GM18907 (cell line): ENCODE results near the gene ATG5.
"Not testable (repeated sequence)": the region's sequence is repeated elsewhere in the genome, so short reads cannot be mapped to it uniquely, and the experiment has no call there.

Source experiments
- ATAC-seq: cut with Tn5 transposase; IDR thresholded peaks from one replicate; pipeline ENCODE4 v1.9.1; 2021; ENCODE audit warnings: mild to moderate bottlenecking, moderate library complexity; ENCODE audit not compliant: unreplicated experiment

Gene ATG5

DNA sequence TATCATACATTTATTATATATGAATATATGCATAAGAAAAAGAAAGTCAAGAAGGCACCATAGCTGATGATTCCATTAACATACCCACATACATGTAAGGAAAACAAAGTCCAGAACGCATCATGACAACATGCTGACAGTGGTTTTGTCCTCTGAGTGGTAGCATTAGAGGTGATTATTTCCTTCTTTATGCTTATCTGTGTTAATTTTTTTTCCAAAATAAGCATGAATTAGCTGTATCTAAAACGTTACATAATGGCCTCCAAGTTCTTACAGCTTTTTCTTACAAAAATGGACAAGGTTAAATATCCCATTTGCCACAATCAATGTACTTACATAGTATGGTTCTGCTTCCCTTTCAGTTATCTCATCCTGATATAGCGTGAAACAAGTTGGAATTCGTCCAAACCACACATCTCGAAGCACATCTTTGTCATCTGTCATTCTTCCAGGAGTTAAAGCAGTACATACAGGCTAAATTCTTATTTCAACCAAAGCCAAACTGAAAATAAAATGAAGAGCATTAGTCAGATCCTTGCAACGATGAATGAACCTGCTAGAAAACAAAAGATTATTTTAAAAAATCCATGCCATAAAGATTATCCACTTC is 9.7 kb downstream of the ATG5 start:
- ATAC-seq: no peak

DNA sequence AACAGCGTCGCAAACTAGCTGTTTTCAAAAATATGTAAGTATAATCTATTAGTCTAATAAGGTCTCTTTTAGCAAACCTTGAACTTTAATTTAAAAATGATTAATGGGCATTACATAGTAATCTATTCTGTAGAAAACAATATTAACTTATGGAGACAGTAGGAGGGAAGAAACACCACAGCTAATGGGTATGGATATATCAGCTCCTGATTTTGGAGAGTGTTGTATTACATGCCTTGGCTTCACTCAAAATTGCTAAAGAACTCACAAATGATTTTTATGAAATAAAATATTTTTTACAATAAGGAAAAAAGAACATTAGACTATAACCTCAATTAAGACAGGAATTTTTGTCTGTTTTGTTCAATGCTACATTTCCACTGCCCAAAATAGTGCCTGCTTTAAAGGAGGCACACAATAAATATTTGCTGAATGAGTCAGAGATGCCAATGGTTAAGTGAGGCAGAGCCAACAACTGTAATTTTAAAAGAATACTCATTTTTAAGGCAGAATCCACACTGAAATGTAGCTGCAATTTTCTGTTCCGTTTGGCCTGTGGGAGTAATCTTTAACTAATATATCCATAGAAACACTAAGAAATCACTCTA is 15.7 kb downstream of the ATG5 start:
- ATAC-seq: no peak

DNA sequence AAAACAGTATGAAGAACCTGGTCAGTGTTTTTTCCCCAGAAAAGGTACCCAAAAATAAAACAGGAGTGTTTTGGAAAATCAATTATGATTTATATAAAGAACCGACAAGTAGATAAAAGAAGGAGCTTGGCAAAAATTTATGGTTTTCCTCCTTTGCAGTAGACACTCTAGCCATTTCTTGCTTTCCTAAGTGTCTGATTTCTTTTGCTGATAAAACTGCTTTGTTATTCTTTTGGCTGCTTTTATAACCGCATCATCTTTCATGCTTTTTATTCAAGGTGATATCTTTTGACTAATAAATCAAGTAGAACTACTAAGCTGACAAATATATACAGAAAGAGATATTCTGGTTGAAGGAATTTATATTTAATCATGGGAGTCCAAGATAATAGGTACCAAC is 16.6 kb downstream of the ATG5 start:
- no peak for ATAC-seq

DNA sequence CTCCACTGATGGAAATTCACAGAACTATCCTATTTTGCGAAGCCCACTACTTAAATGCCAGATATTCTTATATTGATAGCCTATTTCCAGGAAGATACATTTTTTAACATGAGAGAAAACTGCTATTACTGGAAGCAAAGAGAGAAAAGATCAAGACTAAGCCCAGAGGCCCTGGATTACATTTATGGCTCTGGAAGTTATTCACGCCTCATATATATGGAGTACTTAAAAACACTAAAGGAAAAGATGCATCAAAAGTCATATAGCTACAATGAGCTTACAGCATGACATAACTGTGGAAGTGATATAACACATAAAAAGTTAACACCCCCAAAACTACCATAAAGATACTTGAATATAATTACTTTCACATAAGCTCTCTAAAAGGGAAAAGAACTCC is 19.8 kb downstream of the ATG5 start:
- ATAC-seq: no peak

DNA sequence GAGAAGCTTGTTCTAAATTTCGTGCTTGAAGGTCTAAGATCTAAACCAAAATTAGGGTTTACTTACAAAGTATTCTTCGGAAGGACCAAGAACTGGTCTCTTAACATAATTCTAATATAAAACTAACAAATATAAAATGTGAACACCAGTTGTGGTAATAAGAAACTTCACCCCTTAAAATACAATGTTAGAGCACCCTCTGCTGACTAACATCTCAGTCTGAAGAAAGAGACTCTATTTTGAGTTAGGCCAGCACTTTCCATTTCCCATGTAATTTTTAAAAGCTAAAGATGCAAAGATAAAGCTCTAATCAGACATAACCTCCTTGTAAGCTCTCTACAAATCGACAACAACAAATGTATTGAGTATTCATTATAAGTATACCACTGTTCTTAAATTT is 24.6 kb downstream of the ATG5 start:
- no peak for ATAC-seq

DNA sequence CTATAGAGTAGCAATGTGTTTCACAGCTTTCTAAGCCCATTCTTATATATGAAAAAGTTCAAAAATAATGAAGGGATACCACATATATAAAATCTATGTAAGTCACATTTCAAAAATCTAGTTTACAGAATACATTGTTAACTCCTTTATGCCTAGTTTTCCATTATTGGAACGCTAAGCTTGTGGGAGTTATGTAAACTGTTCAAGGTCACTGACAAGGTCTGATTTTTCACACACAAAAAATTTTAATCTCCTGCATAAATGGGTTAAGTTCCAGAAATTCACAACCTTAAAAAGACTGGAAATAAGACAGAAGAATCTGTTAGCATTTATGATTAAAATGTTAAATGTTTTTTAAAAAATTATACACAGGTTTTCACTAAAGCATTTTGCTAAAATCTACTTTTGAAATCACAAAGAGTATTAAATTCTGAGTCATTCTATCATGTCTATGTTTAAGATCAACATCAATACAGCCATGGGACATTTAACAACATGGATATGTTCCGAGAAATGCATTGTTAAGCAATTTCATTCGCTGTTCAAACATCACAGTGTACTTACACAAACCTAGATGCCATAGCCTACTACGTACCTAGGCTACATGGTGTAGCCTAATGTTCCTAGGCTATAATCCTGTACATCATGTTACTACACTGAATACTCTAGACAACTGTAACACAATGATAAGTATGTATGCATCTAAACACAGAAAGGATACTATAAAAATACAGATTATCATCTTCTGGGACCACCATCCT is 25.4 kb downstream of the ATG5 start:
- no peak for ATAC-seq

DNA sequence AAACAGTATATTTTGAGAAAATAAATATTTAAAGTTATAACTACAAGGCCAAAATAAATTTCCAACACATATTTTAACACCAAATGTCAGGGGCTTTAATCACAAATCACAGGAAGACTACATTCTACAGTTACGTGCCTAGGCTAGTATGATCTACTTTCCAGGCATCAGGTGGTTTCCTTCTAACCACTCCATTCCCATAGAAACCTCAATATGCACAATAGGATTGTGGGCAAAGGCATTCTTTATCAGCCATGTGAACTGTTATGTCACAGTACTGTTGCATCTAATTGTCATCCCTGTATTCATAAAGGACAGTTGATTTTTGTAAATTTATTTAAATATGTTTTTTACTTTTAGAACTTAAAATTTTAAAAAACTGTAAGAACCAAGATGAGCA is 32.4 kb downstream of the ATG5 start:
- no peak for ATAC-seq

DNA sequence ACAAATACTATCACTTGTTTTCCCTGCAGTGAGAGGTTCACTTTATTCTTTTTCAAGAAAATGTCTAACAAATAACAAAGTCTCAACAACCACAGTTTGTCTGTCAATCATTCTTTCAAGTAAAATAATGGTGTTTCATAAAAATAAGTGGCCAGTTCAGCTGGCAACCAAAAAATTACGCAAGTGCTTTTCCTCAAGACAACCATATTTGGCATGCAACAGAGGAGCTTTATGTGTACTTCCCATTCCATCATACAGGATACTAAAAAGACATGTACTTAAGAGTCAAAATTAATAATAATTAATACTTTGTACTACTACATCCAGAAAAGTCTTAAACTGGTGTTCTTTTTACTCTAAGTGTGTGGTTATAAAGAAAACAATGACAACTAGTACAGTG is 34.6 kb downstream of the ATG5 start:
- ATAC-seq: no peak

DNA sequence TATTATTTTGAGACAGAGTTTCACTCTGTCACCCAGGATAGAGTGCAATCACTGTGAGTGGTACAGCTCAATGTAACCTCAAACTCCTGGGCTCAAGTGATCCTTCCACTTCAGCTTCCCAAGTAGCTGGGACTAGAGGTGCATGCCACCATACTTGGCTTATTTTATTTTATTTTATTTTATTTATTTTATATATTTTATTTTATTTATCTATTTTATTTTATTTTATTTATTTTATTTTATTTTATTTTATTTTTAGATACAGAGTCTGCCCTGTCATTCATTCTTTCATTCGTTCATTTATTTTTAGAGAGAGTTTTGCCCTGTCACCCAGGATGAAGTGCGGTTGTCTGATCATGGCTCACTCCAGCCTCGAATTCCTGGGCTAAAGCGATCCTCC is 35.5 kb downstream of the ATG5 start:
- ATAC-seq: no peak

DNA sequence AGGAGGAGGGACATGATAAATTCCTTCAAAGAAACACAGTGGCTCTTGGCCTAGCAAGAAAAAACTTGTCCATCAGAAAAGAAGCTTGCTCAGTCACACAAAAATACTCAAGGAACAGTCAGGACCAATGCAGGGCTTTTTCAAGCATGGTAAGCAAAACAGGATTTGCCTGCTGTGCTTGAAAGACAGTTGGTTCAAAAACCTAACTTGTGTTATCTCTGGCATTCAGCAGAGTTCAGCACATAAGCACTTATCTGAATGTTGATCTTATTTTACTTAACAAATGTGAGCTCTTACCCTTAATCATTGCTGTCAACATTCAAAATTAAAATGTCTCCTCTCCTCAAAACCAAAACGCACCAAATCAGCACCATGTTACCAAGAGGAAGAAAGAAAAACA is 38.3 kb downstream of the ATG5 start:
- ATAC-seq: no peak

DNA sequence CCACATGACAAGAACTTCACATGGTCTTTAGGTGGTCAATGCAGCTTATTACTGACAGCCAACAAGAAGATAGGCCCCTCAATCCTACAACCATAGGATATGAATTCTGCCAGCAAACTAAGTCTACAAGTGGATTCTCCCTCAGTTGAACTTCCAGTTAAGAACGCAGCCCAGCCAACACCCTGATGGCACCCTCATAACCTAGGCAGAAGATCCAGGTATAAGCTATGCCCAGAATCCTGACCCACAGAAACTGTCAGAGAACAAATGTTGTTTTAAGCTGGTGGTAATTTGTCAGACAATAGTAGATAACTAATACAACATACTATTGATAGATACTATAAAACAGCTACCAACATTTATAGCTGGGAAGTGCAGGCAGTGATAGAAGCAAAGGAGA is 38.8 kb downstream of the ATG5 start:
- ATAC-seq: no peak

DNA sequence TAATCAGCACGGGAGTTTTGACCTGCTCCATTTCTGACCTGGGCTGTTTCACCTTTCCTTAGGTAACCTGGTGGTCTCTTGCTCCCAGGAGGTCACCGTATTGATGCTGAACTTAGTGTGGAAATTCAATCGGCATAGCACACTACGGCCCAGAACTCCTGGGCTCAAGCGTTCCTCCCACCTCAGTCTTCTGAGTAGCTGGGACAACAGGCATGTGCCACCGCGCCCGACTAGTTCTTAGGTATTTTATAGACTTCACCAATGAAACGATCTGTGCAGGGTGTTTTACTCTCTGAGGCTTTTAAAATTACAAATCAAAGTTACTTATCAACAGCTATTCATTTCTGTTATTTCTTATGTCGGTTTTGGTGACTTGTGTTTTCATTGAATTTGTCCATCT is 42.1 kb downstream of the ATG5 start:
- ATAC-seq: no peak

DNA sequence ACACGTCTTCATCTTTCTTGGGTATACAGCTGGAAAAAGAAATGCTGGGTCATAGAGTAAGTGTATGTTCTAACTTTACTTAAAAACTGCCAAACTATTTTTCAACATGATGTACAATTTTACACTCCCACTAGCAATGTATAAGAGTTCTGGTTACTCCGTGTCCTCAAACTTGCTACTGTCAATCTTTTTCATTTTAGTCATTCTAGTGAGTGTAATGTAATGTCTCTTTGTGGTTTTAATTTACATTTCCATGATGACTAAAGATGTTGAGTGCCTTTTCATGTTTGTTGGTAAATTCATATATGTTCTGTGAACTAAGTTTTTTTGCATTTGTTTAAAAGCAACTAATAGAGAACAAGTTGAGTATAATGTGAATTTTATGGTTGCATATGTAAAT is 43.9 kb downstream of the ATG5 start:
- no peak for ATAC-seq

DNA sequence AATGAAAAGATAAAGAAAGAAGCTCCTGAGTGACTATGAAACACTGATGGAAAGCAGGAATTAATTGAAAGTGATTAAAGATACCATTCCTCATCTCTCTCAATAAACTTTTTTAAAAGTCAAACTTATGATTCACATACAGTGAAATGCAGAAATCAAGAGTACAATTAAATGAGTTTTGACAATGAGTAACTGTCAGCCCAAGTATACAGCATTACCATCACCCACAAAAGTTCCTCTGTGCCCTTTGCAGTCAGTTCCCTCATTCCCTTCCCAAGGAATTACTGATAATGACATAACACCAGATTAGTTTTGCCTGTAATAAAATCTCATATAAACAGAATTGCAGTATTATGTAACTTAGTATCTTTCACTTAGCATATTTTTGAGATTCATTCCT is 44.5 kb downstream of the ATG5 start:
- no peak for ATAC-seq

DNA sequence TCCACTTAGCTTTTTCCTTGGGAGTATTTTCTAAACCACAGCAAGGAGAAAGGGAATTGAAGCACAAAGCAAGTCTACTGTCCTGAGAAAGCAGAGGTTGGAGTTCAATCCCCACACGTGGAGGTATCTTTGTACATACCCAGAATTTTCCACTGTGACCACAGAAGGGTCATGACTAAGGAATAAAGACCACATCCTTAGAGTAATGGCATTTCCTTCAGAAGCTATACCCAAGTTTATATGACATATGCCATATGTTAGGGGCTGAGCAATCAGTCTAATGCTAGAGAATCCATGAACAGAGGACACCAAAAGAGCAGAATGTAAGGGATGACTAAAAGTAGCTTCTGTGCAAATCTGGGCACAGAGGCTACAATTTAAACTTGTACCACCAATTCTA is 46.4 kb downstream of the ATG5 start:
- ATAC-seq: no peak

DNA sequence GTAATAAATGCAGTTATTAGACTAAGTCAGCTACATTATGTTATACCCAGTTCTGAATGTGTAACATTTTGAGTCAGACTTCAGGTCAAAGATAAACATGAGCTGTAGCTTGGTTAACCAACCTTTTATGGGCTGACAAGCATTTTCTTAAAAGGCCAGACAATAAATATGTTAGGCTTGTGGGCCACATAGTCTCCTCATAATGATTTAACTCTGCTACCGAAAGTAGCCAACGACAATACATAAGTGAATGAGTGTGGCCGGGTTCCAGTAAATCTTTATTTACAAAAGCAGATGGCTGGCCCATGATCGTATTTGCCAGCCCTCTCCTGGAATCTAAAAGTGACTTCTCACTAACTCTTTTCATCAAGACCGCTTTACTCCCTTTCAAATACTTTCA is 49.9 kb downstream of the ATG5 start:
- ATAC-seq: no peak

DNA sequence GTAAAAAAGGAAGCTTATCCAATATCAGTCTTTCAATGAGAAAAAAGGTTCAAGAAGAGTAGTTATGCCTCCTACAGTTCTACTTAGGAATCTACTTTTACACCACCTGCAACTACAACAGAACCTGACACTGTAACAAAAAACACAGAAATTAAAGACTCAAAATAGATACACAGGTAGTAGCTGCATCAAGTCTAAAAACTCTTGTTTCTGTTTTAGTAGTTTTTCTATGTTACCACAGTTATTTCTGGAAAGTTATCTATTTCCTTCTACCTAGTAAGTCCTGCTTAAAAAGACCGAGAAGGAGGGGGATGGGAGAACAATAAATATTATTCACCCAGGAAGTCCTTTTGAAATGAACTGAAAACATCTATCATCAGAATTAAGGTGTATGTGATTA is 52.5 kb downstream of the ATG5 start:
- no peak for ATAC-seq

DNA sequence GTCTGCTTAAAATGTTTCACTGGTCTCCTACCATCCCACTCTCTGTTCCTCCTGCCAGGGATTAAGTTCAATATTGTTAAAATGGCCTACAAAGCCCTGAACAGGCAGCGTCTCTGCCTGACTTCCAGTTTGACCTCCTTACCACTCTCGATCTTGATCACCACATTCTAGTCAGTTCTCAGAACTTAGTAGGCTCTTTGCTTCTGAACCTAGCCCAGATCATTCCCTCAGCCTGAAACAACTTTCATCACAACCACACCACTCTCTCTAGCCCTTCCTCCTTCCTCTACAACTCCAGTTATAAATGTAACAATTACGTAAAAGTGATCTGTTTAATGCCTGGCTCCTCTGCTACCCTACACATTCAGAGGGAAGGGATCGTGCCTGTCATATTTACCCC is 53.3 kb downstream of the ATG5 start:
- no peak for ATAC-seq

DNA sequence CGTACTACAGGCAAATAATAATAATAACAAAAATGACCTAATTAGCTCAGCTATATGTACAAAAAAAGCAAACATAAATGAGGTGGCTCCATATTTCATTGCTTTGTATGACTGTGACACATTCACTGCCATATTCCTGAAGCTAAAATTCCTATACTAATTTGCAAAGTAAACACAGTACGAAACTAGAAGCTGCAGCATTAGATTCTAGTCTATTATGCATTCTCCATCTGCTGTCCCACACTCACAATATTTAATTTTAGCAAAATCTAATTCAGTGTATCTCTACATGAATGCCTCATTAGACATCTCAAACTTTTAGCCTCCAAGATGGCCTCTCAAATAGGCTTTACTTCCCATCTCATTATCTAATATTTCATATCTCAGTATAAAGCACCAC is 55.1 kb downstream of the ATG5 start:
- no peak for ATAC-seq

DNA sequence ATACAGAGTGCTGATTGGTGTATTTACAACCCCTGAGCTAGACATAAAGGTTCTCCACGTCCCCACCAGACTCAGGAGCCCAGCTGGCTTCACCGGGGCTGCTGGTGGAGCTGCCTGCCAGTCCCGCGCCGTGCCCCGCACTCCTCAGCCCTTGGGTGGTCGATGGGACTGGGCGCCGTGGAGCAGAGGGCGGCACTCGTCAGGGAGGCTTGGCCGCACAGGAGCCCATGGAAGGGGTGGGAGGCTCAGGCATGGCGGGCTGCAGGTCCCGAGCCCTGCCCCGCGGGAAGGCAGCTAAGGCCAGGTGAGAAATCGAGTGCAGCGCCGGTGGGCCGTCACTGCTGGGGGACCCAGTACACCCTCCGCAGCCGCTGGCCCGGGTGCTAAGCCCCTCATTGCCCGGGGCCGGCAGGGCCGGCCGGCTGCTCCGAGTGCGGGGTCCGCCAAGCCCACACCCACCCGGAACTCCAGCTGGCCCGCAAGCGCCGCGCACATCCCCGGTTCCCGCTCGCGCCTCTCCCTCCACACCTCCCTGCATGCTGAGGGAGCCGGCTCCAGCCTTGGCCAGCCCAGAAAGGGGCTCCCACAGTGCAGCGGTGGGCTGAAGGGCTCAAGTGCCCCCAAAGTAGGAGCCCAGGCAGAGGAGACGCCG is 56.2 kb downstream of the ATG5 start:
- not testable (repeated sequence) for ATAC-seq

DNA sequence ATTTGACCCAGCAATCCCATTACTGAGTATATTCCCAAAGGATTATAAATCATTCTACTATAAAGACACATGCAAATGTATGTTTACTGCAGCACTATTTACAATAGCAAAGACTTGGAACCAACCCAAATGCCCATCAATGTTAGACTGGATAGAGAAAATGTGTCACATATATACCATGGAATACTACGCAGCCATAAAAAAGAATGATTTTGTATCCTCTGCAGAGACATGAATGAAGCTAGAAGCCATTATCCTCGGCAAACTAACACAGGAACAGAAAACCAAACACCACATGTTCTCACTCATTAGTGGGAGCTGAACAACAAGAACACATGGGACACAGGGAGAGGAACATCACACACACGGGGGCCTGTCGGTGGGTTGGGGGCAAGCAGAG is 57.1 kb downstream of the ATG5 start:
- not testable (repeated sequence) for ATAC-seq

DNA sequence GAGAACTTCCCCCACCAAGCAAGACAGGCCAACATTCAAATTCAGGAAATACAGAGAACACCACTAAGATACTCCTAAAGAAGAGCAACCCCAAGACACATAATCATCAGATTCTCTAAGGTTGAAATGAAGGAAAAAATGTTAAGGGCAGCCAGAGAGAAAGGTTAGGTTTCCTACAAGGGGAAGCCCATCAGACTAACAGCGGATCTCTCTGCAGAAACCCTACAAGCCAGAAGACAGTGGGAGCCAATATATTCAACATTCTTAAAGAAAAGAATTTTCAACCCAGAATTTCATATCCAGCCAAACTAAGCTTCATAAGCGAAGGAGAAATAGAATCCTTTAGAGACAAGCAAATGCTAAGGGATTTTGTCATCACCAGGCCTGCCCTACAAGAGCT is 61.1 kb downstream of the ATG5 start:
- ATAC-seq: not testable (repeated sequence)
